Fibroblast of pulmonary artery (primary cell): ENCODE measurements around the gene VWCE.

Source experiments
- DNase-seq: peaks from one replicate; pipeline ENCODE4 v3.0.0-alpha.2; 2010; ENCODE audit warnings: low read depth
- H3K4me3 ChIP-seq: replicated peaks from 2 replicates; pipeline ENCODE4 v1.5.1; 2011; ENCODE audit warnings: low read depth, mild to moderate bottlenecking, control low read depth, low read length, moderate library complexity
- CTCF ChIP-seq: IDR thresholded peaks from 2 replicates; pipeline ENCODE4 v1.5.1; 2011; ENCODE audit warnings: mild to moderate bottlenecking, control low read depth, low read length, inconsistent platforms; ENCODE audit errors: missing control alignments

Gene VWCE

DNA sequence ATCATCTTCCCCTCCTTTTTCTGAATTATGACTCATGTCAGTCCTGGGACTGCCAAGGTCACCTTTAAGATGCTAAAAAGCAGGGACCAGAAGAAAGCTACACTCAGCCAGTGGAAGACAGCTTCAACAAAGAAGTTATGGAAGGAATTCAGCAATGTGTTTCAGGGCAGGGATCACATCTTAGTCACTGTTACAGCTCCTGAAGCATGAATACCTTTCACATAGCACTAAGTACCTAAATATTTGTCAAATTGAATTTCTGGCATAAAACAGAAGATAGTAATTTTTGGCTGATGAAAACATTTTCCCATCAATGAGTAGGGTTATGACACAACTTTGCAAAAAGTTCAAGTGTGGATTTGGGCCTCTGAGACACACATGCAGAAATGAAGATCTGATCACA is 32.6 kb upstream of the VWCE start:
- TF ChIP-seq CTCF: no peak
- peak; percentile 25 for DNase-seq
- H3K4me3 ChIP-seq: no peak overlapping the region

GRCh38 chr11:61325649-61326414 is 30.7 kb upstream of the VWCE start:
- TF ChIP-seq CTCF: no peak
- no peak overlapping the region for H3K4me3 ChIP-seq
- peak; percentile 64 for DNase-seq

GRCh38 chr11:61315260-61315659 is 20.1 kb upstream of the VWCE start:
- no peak for DNase-seq
- H3K4me3 ChIP-seq: no peak overlapping the region
- TF ChIP-seq CTCF: no peak

DNA sequence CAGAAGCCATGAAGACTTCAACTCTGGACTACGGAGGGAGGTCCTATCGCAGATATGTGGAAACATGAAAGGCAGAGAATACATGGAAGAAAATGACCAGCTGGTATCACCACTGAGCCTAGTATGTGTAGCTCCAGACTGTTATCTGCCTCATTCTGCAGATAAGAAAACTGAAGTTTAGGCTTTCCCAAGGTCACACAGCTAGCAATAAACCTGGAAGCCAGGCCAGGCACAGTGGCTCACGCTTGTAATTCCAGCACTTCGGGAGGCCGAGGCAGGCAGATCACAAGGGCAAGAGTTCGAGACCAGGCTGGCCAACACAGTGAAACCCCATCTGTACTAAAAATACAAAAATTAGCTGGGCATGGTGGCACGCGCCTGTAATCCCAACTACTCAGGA is 15.6 kb upstream of the VWCE start:
- no peak for TF ChIP-seq CTCF
- no peak overlapping the region for H3K4me3 ChIP-seq
- DNase-seq: no peak

- H3K4me3 ChIP-seq: no peak overlapping the region
- no peak for TF ChIP-seq CTCF
- DNase-seq: no peak
Observed at GRCh38 chr11:61309739-61310138, 14.6 kb upstream of the VWCE start.

- DNase-seq: no peak
- no peak for TF ChIP-seq CTCF
- H3K4me3 ChIP-seq: no peak overlapping the region
Observed at GRCh38 chr11:61309141-61309540, 14.0 kb upstream of the VWCE start.

DNA sequence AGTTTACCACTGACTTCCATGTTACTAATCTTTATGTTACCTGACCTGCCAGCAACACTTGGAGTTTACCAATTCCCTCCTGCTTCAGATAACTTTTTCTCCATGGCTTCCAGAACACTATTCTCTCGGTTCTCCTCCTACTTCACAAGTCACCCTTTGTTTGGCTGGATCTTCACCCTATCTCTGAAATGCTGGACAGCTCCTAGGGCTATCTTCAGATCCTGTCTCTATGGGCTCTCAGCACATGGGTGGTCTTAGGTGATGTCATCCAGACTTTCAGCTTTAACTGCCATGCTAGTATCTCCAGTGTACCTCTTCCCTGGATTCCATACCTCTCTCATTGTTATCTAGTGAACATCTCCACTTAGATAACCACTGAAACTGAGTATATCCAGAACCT is 12.2 kb upstream of the VWCE start:
- no peak for TF ChIP-seq CTCF
- H3K4me3 ChIP-seq: no peak overlapping the region
- no peak for DNase-seq
